ENCODE results near the gene DNAJB9.

Gene DNAJB9

DNA sequence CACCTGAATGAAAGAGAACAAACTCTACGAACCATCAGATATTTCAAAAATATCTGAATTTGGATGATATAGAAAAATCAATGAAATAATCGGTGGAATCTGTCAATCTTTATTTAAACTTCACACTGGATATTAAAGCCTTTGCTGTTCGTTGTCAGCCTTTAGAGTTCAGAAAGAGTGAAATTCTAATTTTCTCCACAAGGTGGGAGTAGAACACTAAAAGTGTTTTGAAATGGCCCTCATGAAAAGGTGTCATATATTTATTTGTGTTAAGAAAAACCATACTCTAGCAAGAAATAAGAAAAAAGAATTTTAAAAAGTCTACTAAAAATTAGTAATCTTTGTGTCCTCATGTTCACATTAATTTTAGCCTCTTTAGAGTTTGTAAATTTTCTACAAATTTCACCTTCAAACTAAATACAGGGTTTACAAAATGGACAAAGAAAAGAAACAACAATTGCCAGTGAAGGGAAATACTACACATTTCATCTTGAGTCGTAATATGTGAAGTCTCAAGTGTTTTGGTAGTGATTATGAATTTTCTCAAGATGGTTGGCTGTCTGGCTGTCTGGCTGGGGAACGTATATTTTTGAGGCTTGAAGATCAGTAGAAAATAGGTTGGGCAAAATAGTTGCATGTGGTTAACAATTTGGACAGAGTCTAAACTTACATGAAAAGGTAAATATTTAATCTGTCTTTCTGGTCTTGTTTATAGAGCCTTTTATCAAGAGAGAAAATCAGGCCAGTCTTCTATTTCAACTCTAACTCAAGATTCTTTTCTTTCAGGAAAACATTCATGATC is 43.7 kb downstream of the DNAJB9 start:
- ATAC-seq = no peak

DNA sequence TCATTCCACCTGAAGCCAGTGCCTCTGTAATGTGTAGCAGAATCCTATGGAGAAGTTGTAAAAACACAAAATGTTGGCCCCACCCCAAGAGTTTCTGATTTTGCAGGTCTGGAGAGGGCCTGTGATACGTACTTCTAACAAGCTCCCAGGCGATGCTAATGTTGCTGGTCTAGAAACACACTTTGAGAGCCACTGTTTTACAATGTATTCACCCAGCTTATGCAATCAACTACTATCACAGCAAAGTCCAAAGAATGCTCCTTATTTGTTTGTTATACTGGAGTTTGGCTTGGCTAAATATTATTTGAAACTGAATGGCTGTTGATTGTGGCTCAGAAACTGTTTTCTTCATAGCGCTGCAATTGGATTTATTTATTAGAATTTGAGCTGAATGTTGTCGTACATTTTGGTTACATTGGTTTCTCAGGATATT is 44.3 kb downstream of the DNAJB9 start:
- Mint-ChIP-seq H3K4me1 (no peaks in the 10 kb centered on the region), H3K9me3 (no peaks in the 10 kb centered on the region), H3K27me3 (no peaks in the 10 kb centered on the region), H3K27ac (no peak overlapping the region), H3K4me3 (no peak overlapping the region), H3K36me3 (no peaks in the 10 kb centered on the region)
- ATAC-seq = no peak

More for the DNA sequence above, 43.7 kb downstream of the DNAJB9 start:
- no peaks in the 10 kb centered on the region for H3K36me3 Mint-ChIP-seq
- no peaks in the 10 kb centered on the region for H3K9me3 Mint-ChIP-seq
- H3K27ac Mint-ChIP-seq = no peak overlapping the region
- H3K4me1 Mint-ChIP-seq = no peaks in the 10 kb centered on the region
- H3K27me3 Mint-ChIP-seq = no peaks in the 10 kb centered on the region
- no peak overlapping the region for H3K4me3 Mint-ChIP-seq

DNA sequence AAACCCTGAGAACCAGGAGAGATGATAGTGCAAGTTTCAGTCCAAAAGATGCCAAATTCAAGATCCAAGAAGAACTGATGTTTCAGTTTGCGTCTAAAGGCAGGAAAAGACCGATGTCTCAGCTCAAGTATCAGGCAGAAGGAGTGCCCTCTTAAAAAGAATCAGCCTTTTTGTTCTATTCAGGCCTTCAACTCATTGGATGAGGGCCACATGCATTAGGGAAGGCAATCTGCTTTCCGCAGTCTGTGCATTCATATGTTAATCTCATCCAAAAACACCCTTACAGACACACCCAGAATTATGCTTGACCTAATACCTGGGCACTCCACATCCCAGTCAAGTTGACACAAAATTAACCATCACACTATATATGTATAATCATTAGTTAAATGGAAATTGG is 45.2 kb downstream of the DNAJB9 start:
- Mint-ChIP-seq H3K4me3 (no peak overlapping the region), H3K9me3 (no peaks in the 10 kb centered on the region), H3K36me3 (no peaks in the 10 kb centered on the region), H3K4me1 (no peaks in the 10 kb centered on the region), H3K27ac (no peak overlapping the region), H3K27me3 (no peaks in the 10 kb centered on the region)
- ATAC-seq = no peak

DNA sequence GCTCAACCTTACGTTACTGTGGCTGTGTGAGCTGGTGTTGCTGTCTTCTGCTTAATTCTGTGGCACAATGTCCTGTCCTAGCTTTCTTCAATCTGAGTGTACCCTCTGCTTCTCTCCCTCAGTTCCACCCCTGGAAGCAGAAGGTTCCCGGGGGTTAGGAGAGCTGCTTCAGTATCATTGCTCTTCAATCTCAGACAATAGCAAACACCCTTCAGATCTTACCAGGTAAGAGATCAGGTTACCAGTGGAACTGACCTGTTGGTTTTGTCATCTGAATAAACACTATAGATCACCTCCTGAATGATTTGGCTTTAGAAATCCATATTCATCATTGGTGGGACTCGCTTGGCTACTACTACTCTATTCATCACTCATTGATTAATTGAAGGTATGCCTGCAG is 48.4 kb downstream of the DNAJB9 start:
- H3K4me3 Mint-ChIP-seq = no peak overlapping the region
- no peak for ATAC-seq
- H3K9me3 Mint-ChIP-seq = no peaks in the 10 kb centered on the region
- no peaks in the 10 kb centered on the region for H3K36me3 Mint-ChIP-seq
- no peaks in the 10 kb centered on the region for H3K27me3 Mint-ChIP-seq
- no peak overlapping the region for H3K27ac Mint-ChIP-seq
- H3K4me1 Mint-ChIP-seq = no peaks in the 10 kb centered on the region

DNA sequence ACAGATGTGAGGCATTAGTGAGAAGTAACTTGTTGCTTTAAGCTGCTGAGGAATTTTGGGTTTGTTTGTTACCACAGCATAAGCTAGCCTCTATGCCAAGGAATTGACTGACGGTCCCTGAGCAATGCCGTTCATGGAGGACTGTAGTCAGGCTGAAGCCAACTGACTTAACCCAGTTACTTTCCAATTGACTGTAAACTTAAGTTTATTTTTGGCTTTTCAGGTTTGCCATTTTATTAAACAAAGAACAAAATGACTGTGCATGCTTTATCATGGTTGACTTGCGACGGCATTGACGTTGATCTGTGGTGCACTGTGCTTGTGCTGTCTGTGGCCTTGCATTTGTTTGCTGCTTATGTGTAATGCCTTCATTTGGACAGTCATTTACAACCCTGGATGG is 53.5 kb downstream of the DNAJB9 start:
- H3K27me3 Mint-ChIP-seq = peaks cover 35% of the 10 kb centered on the region
- H3K4me3 Mint-ChIP-seq = no peak overlapping the region
- H3K36me3 Mint-ChIP-seq = no peaks in the 10 kb centered on the region
- peaks cover 11% of the 10 kb centered on the region for H3K4me1 Mint-ChIP-seq
- no peak overlapping the region for H3K27ac Mint-ChIP-seq
- no peaks in the 10 kb centered on the region for H3K9me3 Mint-ChIP-seq
- peak; percentile 83 for ATAC-seq

Measured in stimulated activated memory B cell treated with anti-CD40 and anti-IgM and Interleukin-4, amounts not matched to agents 10 μg/mL and 1 μg/mL and 100 μg/mL, for 72 hours (primary cell).